Endothelial cell of umbilical vein (primary cell): ENCODE measurements around the gene DPF3. TPM values are rescaled to one million over a fixed set of nuclear protein-coding genes. Genes with fewer than 3 reads are reported as not detected.

ENCODE experiments used
- BruUV-seq: library from RNA; stranded (reverse); fragments of 400-500 nt; replicated peaks from 2 replicates; lab custom pipeline; 2021; lab: Mats Ljungman, UMichigan
- CTCF ChIA-PET: fragments of 300-600, 350-600 bp; sonication (Branson Sonifier 250); formaldehyde crosslinking; loops from one replicate; lab custom pipeline; 2021; ENCODE audit warnings: antibody characterized with exemption, inconsistent platforms; lab: Charles Lee
- POLR2A ChIA-PET: fragments of 300-600, 350-600 bp; sonication (Branson Sonifier 250); formaldehyde crosslinking; loops from one replicate; lab custom pipeline; 2021; ENCODE audit warnings: antibody characterized with exemption, inconsistent platforms; lab: Charles Lee
- DNase-seq: peaks from one replicate; pipeline ENCODE4 v3.0.0-alpha.2; 2011; ENCODE audit warnings: low read depth, low spot score
- FAIRE-seq: peaks from 2 replicates; lab custom pipeline; 2011; peaks lifted over from hg19 to GRCh38; lab: Jason Lieb, UNC
- H2AFZ ChIP-seq: 2 replicates; pipeline ENCODE4 v1.6.0; 2012; ENCODE audit warnings: low read depth, low read length, control low read depth, inconsistent platforms
- H3K27ac ChIP-seq: 2 replicates; pipeline ENCODE4 v1.5.1; 2011; ENCODE audit warnings: low read depth, mild to moderate bottlenecking, control low read depth, low read length, moderate library complexity; ENCODE audit not compliant: insufficient read depth
- H3K27me3 ChIP-seq, 2 experiments: 2 replicates each; pipeline versions ENCODE4 v1.6.0 to v1.6.1; 2011; ENCODE audit warnings: low read length in 2 of 2, mixed read lengths in 1 of 2; ENCODE audit not compliant: control insufficient read depth in 2 of 2, insufficient read depth in 2 of 2
- H3K36me3 ChIP-seq, 2 experiments: 2 replicates in 1 of 2; 3 replicates in 1 of 2; pipeline ENCODE4 v1.5.1; 2011; ENCODE audit warnings: low read length in 2 of 2, mild to moderate bottlenecking in 1 of 2, moderate library complexity in 1 of 2; ENCODE audit not compliant: control insufficient read depth in 2 of 2, insufficient read depth in 2 of 2; ENCODE audit errors: extremely low read depth in 1 of 2
- H3K4me1 ChIP-seq: 3 replicates; pipeline ENCODE4 v1.5.1; 2011; ENCODE audit warnings: mild to moderate bottlenecking, low read length; ENCODE audit not compliant: control insufficient read depth, insufficient read depth; ENCODE audit errors: extremely low read depth
- H3K4me2 ChIP-seq: 2 replicates; pipeline ENCODE4 v1.6.1; 2011; ENCODE audit warnings: low read length, control low read depth, mixed read lengths; ENCODE audit not compliant: insufficient read depth
- H3K4me3 ChIP-seq, 3 experiments: fragments of 200-600 bp in 1 of 3; sonication (generic), shearing (Covaris generic) in 1 of 3; replicated peaks in 1 of 3; 2 replicates each; pipeline ENCODE4 v1.5.1; 2011 to 2016; ENCODE audit warnings: control low read depth in 3 of 3, low read length in 3 of 3, mild to moderate bottlenecking in 2 of 3, inconsistent platforms in 1 of 3, low read depth in 1 of 3, moderate library complexity in 1 of 3; ENCODE audit not compliant: insufficient read depth in 1 of 3
- H3K79me2 ChIP-seq: 2 replicates; pipeline ENCODE4 v1.6.0; 2012; ENCODE audit warnings: low read length, inconsistent platforms; ENCODE audit not compliant: control insufficient read depth, insufficient read depth
- H3K9ac ChIP-seq: replicated peaks from 2 replicates; pipeline ENCODE3; 2011; ENCODE audit warnings: low read length, control low read depth; ENCODE audit not compliant: insufficient read depth; ENCODE audit errors: extremely low read depth
- H3K9me1 ChIP-seq: replicated peaks from 3 replicates; pipeline ENCODE4 v1.6.0; 2011; ENCODE audit warnings: mild to moderate bottlenecking, low read length; ENCODE audit not compliant: control insufficient read depth, insufficient read depth; ENCODE audit errors: extremely low read depth
- H3K9me3 ChIP-seq: replicated peaks from 2 replicates; pipeline ENCODE4 v1.5.1; 2012; ENCODE audit warnings: low read length, inconsistent platforms; ENCODE audit not compliant: control insufficient read depth, insufficient read depth
- H4K20me1 ChIP-seq: replicated peaks from 2 replicates; pipeline ENCODE3; 2011; ENCODE audit warnings: mild to moderate bottlenecking, low read length; ENCODE audit not compliant: control insufficient read depth, insufficient read depth; ENCODE audit errors: extremely low read depth
- CTCF ChIP-seq, 2 donors: IDR thresholded peaks; 1 replicate in 1 of 2; 2 replicates in 1 of 2; pipeline ENCODE4 v1.5.1; 2011; ENCODE audit warnings: low read length in 2 of 2, mild to moderate bottlenecking in 2 of 2, moderate library complexity in 2 of 2, control low read depth in 1 of 2, inconsistent platforms in 1 of 2, low read depth in 1 of 2; ENCODE audit not compliant: insufficient read depth in 1 of 2; ENCODE audit errors: extremely low read depth in 1 of 2
- EZH2 ChIP-seq: IDR thresholded peaks from 2 replicates; pipeline ENCODE4 v1.6.1; 2012; ENCODE audit warnings: borderline replicate concordance, low read depth, mild to moderate bottlenecking, moderate library complexity, low read length, inconsistent platforms; ENCODE audit not compliant: severe bottlenecking
- FOS ChIP-seq: IDR thresholded peaks from 2 replicates; pipeline ENCODE4 v1.6.1; 2011; ENCODE audit warnings: mild to moderate bottlenecking, low read length, moderate library complexity, borderline replicate concordance; ENCODE audit not compliant: insufficient read depth
- GATA2 ChIP-seq: IDR thresholded peaks from 2 replicates; pipeline ENCODE4 v1.7.0; 2011; ENCODE audit warnings: low read depth, mild to moderate bottlenecking, moderate library complexity, mixed read lengths, low read length; ENCODE audit not compliant: insufficient read length, insufficient read depth
- JUN ChIP-seq: IDR thresholded peaks from 2 replicates; pipeline ENCODE4 v1.6.1; 2011; ENCODE audit warnings: borderline replicate concordance, low read depth; ENCODE audit not compliant: insufficient read length, insufficient read depth
- MYC ChIP-seq: IDR thresholded peaks from one replicate; pipeline ENCODE4 v1.6.1; 2011; ENCODE audit warnings: mild to moderate bottlenecking, low read depth, low read length
- POLR2A ChIP-seq: IDR thresholded peaks from 2 replicates; pipeline ENCODE4 v1.6.1; 2012; ENCODE audit warnings: low read depth, mild to moderate bottlenecking, control low read depth, low read length
- POLR2AphosphoS5 ChIP-seq: IDR thresholded peaks from 2 replicates; pipeline ENCODE4 v1.6.1; 2012; ENCODE audit warnings: low read depth, mild to moderate bottlenecking, control low read depth, low read length, moderate library complexity; ENCODE audit not compliant: insufficient read depth
- dilution Hi-C: fragments of 300-500 bp; cut with MboI; formaldehyde crosslinking; loops from one replicate; pipeline ENCODE4 v1.15.0; 2019; ENCODE audit warnings: low sequenced_read_pairs; ENCODE audit not compliant: extremely low pct_ligation_motif_present
- intact Hi-C: fragments of 100-400 bp; cut with micrococcal nuclease; formaldehyde crosslinking; loops from one replicate; pipeline ENCODE4 v1.10.0; 2022
- polyA plus RNA-seq, 4 experiments: library from polyadenylated mRNA; depleted of rRNA in 3 of 4; stranded (reverse) in 3 of 4; unstranded in 1 of 4; fragments of >200 nt; gene quantifications; 2 replicates each; pipeline versions ENCODE4 v1.2.1 to v1.2.3, GENCODE V29; 2011 to 2012; ENCODE audit warnings: missing spikeins in 1 of 4
- total RNA-seq: library from RNA; stranded (reverse); gene quantifications from 2 replicates; pipeline ENCODE4 v1.2.3, GENCODE V29; 2021
- TF ChIP-seq, protein P1 (sequence below): IDR thresholded peaks from 2 replicates; pipeline ENCODE4 v1.6.1; 2011; ENCODE audit not compliant: insufficient read depth, insufficient read length

The DPF3 gene
- total and polyA plus RNA-seq, 2 donors (not counting 3 experiments of a cell fraction or from before 2014, with no cell fraction given) = 2.4 to 3.5 TPM

DNA sequence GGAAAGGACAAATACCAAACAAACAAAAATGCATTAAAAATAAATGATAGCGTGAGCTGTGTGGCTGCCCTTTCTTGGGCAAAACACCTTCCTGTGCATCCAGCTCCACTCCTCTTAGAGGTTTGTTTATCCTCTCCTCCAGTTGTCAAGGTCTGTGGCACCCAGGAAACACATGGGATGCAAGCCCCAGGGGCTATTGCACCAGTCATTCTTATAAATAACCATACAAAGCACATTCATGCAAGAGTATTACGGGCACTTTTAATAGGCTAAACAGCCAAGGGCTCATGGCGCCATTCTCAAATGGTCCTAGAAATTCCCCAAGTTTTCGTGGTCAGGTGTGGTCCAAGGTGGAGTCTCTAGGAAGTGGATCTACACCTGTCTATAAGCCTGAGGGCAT is 257.0 kb downstream of the DPF3 start:
- Histone ChIP-seq H3K4me2 (no peak overlapping the region), H3K79me2 (no peaks in the 10 kb centered on the region), H3K9me1 (no peaks in the 10 kb centered on the region), H3K36me3 (no peaks in the 10 kb centered on the region), H4K20me1 (no peaks in the 10 kb centered on the region), H3K27me3 (no peaks in the 10 kb centered on the region), H3K27ac (no peak overlapping the region), H3K9me3 (no peaks in the 10 kb centered on the region), H3K4me3 (no peak overlapping the region), H3K4me1 (peaks cover 8% of the 10 kb centered on the region), H2AFZ (no peak overlapping the region), H3K9ac (no peak overlapping the region)
- no peak for TF ChIP-seq POLR2A
- TF ChIP-seq MYC = no peak
- TF ChIP-seq GATA2 = no peak
- TF ChIP-seq CTCF (IDR thresholded peaks at IDR 0.05; ENCODE audit: extremely low read depth in 1 of 2, insufficient read depth in 1 of 2, low read depth in 1 of 2, low read length in 2 of 2) = no peak
- no peak for TF ChIP-seq JUN
- TF ChIP-seq EZH2 = no peak
- no peak for TF ChIP-seq FOS
- TF ChIP-seq, protein P1, sequence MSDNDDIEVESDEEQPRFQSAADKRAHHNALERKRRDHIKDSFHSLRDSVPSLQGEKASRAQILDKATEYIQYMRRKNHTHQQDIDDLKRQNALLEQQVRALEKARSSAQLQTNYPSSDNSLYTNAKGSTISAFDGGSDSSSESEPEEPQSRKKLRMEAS = no peak
- no peak for TF ChIP-seq POLR2AphosphoS5
- no TSS peak for BruUV-seq
- DNase-seq (no peak), FAIRE-seq (no peak)
- dilution Hi-C loops = no loop called here
- intact Hi-C loops = no loop called here
- CTCF ChIA-PET = interaction anchor here (1.3 kb wide), 1 partner anchor 120 kb away, joined by 4 read pairs; no protein-coding TSS in a partner anchor
- POLR2A ChIA-PET = no interaction called here
